ENCODE results near the gene TAOK1.

DNA sequence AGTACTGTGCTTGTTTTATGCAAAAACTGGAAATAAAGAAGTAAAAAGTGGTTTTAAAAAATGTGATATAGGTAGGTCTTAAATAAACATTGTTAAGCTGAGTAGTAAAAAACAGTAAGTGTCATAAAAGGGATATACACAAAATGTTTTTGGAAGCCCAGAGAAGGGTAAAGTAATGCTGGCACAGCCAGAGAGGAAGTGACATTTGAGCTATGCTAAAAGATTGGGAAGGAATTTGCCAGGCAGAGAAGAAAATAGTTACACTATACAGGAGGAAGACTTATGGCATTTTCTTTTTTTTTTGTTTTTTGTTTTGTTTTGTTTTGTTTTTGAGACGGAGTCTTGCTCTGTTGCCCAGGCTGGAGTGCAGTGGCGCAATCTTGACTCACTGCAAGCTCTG, 40.8 kb upstream of the TAOK1 start:
- TF ChIP-seq REST (IDR thresholded peaks at IDR 0.05; ENCODE audit: insufficient replicate concordance, low read depth), result no peak
- TF ChIP-seq, protein P1, sequence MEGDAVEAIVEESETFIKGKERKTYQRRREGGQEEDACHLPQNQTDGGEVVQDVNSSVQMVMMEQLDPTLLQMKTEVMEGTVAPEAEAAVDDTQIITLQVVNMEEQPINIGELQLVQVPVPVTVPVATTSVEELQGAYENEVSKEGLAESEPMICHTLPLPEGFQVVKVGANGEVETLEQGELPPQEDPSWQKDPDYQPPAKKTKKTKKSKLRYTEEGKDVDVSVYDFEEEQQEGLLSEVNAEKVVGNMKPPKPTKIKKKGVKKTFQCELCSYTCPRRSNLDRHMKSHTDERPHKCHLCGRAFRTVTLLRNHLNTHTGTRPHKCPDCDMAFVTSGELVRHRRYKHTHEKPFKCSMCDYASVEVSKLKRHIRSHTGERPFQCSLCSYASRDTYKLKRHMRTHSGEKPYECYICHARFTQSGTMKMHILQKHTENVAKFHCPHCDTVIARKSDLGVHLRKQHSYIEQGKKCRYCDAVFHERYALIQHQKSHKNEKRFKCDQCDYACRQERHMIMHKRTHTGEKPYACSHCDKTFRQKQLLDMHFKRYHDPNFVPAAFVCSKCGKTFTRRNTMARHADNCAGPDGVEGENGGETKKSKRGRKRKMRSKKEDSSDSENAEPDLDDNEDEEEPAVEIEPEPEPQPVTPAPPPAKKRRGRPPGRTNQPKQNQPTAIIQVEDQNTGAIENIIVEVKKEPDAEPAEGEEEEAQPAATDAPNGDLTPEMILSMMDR (IDR thresholded peaks at IDR 0.05; ENCODE audit: insufficient read depth, low read length), result no peak
- no peak for TF ChIP-seq POLR2AphosphoS5 (IDR thresholded peaks at IDR 0.05; ENCODE audit: low read depth)
- TF ChIP-seq SPI1 (IDR thresholded peaks at IDR 0.05; ENCODE audit: borderline replicate concordance, low read depth), result peak; percentile 56; the same call in 1 of the 2 replicates

Data from HL-60 (cell line).